CD4-positive, alpha-beta T cell treated with Interleukin-4 for 1 hour (primary cell): ENCODE measurements around the gene RPS18.
"Not testable (repeated sequence)": the region's sequence is repeated elsewhere in the genome, so short reads cannot be mapped to it uniquely, and the experiment has no call there.

Source experiments
- DNase-seq, 2 donors: peaks; one replicate each; pipeline ENCODE4 v3.0.0-alpha.2; 2020 to 2022

RPS18 gene

GRCh38 chr6:33273129-33273923, 1.5 kb downstream of the RPS18 start:
- no peak for DNase-seq

GRCh38 chr6:33273924-33274902, 2.3 kb downstream of the RPS18 start:
- DNase-seq: no peak

- DNase-seq: not testable (repeated sequence)
Measured at GRCh38 chr6:33275795-33276580, 4.1 kb downstream of the RPS18 start.

- no peak for DNase-seq
Measured at GRCh38 chr6:33276581-33276863, 4.6 kb downstream of the RPS18 start.

- peak; percentile 76 to 77 for DNase-seq
Measured at GRCh38 chr6:33276864-33277662, 5.2 kb downstream of the RPS18 start, which contains the start of gene B3GALT4. TSS of gene B3GALT4 (plus strand) at chr6:33277123. CDS start at chr6:33277420, 297 bp downstream.

GRCh38 chr6:33277663-33278391, 6.0 kb downstream of the RPS18 start:
- peak in 1 of 2 donors; percentile 34 for DNase-seq

GRCh38 chr6:33278392-33278741, 6.5 kb downstream of the RPS18 start:
- no peak for DNase-seq

- DNase-seq: no peak
Measured at GRCh38 chr6:33278810-33279209, 6.9 kb downstream of the RPS18 start.

- no peak for DNase-seq
Measured at GRCh38 chr6:33279257-33279695, 7.4 kb downstream of the RPS18 start.

- DNase-seq: no peak
Measured at GRCh38 chr6:33279971-33280511, 8.2 kb downstream of the RPS18 start.

GRCh38 chr6:33280539-33280938, 8.7 kb downstream of the RPS18 start:
- no peak for DNase-seq

GRCh38 chr6:33285214-33285613, 13.3 kb downstream of the RPS18 start:
- DNase-seq: not testable (repeated sequence)

GRCh38 chr6:33286946-33287914, 15.4 kb downstream of the RPS18 start:
- DNase-seq: no peak

- DNase-seq: no peak
Measured at GRCh38 chr6:33288141-33288920, 16.5 kb downstream of the RPS18 start.

GRCh38 chr6:33288921-33289783, 17.3 kb downstream of the RPS18 start, which contains the start of the genes PFDN6 and WDR46:
TSS of gene PFDN6 (plus strand) at chr6:33289601. CDS start at chr6:33289857, 256 bp downstream.
TSS of gene WDR46 (minus strand) at chr6:33289239. CDS start at chr6:33289170, 69 bp downstream.
- peak; percentile 87 to 90 for DNase-seq

- no peak for DNase-seq
Measured at GRCh38 chr6:33289784-33290315, 18.0 kb downstream of the RPS18 start.

- DNase-seq: no peak
Measured at GRCh38 chr6:33290459-33290858, 18.6 kb downstream of the RPS18 start.
